RWPE2 (cell line): ENCODE data around the gene MCM9.

Source experiments
- ATAC-seq: fragments of 200-7000 bp; cut with Tn5 transposase; 3 replicates; pipeline ENCODE4 v1.9.1; 2021; ENCODE audit warnings: low read depth
- DNase-seq: peaks from one replicate; pipeline ENCODE4 v3.0.0-alpha.2; 2020; ENCODE audit warnings: low spot score
- H3K27ac ChIP-seq: fragments of 450-650 bp; 2 replicates; pipeline ENCODE4 v1.5.1; 2017; ENCODE audit warnings: mild to moderate bottlenecking; ENCODE audit not compliant: poor library complexity, severe bottlenecking
- H3K27me3 ChIP-seq: fragments of 250-450 bp; sonication (Bioruptor Pico); 2 replicates; pipeline ENCODE4 v1.5.1; 2021; ENCODE audit warnings: mild to moderate bottlenecking, moderate library complexity; ENCODE audit not compliant: insufficient read depth, poor library complexity, severe bottlenecking
- H3K36me3 ChIP-seq: fragments of 250-450 bp; sonication (Bioruptor Pico); 2 replicates; pipeline ENCODE4 v1.5.1; 2020; ENCODE audit warnings: low read depth, mild to moderate bottlenecking, moderate library complexity
- H3K4me1 ChIP-seq: fragments of 250-450 bp; sonication (Bioruptor Pico); 2 replicates; pipeline ENCODE4 v1.5.1; 2021; ENCODE audit warnings: mild to moderate bottlenecking, moderate library complexity; ENCODE audit not compliant: insufficient read depth, poor library complexity, severe bottlenecking
- H3K4me3 ChIP-seq: fragments of 250-450 bp; sonication (Bioruptor Pico); 2 replicates; pipeline ENCODE4 v1.5.1; 2021; ENCODE audit warnings: mild to moderate bottlenecking, moderate library complexity; ENCODE audit not compliant: severe bottlenecking
- H3K9me3 ChIP-seq: fragments of 250-450 bp; sonication (Bioruptor Pico); 2 replicates; pipeline ENCODE4 v1.5.1; 2021; ENCODE audit warnings: mild to moderate bottlenecking, moderate library complexity; ENCODE audit not compliant: severe bottlenecking
- CTCF ChIP-seq: fragments of 450-650 bp; IDR thresholded peaks from one replicate; pipeline ENCODE4 v1.5.1; 2017; ENCODE audit warnings: mild to moderate bottlenecking, moderate library complexity; ENCODE audit not compliant: poor library complexity, severe bottlenecking

The MCM9 gene

GRCh38 chr6:118860363-118860762, 74.6 kb downstream of the MCM9 start:
- H3K9me3 ChIP-seq: no peaks in the 10 kb centered on the region
- no peaks in the 10 kb centered on the region for H3K36me3 ChIP-seq
- no peak for DNase-seq
- no peaks in the 10 kb centered on the region for H3K4me1 ChIP-seq
- no peak overlapping the region for H3K4me3 ChIP-seq
- no peaks in the 10 kb centered on the region for H3K27me3 ChIP-seq
- no peak for TF ChIP-seq CTCF
- ATAC-seq: no peak
- no peak overlapping the region for H3K27ac ChIP-seq

GRCh38 chr6:118859517-118860064, 75.4 kb downstream of the MCM9 start:
- ATAC-seq: no peak
- Histone ChIP-seq H3K27ac (no peak overlapping the region), H3K9me3 (no peaks in the 10 kb centered on the region), H3K36me3 (no peaks in the 10 kb centered on the region), H3K27me3 (no peaks in the 10 kb centered on the region), H3K4me1 (no peaks in the 10 kb centered on the region), H3K4me3 (no peak overlapping the region)
- no peak for DNase-seq
- no peak for TF ChIP-seq CTCF

GRCh38 chr6:118856301-118856700, 78.7 kb downstream of the MCM9 start:
- Histone ChIP-seq H3K4me3 (no peak overlapping the region), H3K9me3 (no peaks in the 10 kb centered on the region), H3K27ac (no peak overlapping the region), H3K36me3 (no peaks in the 10 kb centered on the region), H3K27me3 (no peaks in the 10 kb centered on the region), H3K4me1 (no peaks in the 10 kb centered on the region)
- DNase-seq (no peak), ATAC-seq (no peak; the same call in 2 of the 3 replicates)
- no peak for TF ChIP-seq CTCF

- no peaks in the 10 kb centered on the region for H3K27me3 ChIP-seq
Measured at GRCh38 chr6:118853408-118853807, 81.6 kb downstream of the MCM9 start.

More at GRCh38 chr6:118853408-118853807, 81.6 kb downstream of the MCM9 start:
- no peak for TF ChIP-seq CTCF
- Histone ChIP-seq H3K27ac (no peak overlapping the region), H3K4me1 (no peaks in the 10 kb centered on the region), H3K4me3 (no peak overlapping the region), H3K36me3 (no peaks in the 10 kb centered on the region), H3K9me3 (no peaks in the 10 kb centered on the region)
- no peak for ATAC-seq
- DNase-seq: no peak
